Keratinocyte (primary cell): ENCODE measurements around the gene TPGS1. TPM values are rescaled to one million over a fixed set of nuclear protein-coding genes. Genes with fewer than 3 reads are reported as not detected.
A peak's percentile ranks its signal among the peaks of the same experiment; 100 is the strongest.

Source experiments
- DNase-seq: peaks from one replicate; pipeline ENCODE4 v3.0.0-alpha.2; 2011; ENCODE audit warnings: low read depth, missing footprints, low spot score
- FAIRE-seq: peaks from 2 replicates; lab custom pipeline; 2011; peaks lifted over from hg19 to GRCh38; lab: Jason Lieb, UNC
- H2AFZ ChIP-seq: 2 replicates; pipeline ENCODE4 v1.6.0; 2012; ENCODE audit warnings: low read length, control low read depth, inconsistent platforms; ENCODE audit not compliant: control insufficient read depth
- H3K27ac ChIP-seq: 2 replicates; pipeline ENCODE4 v1.5.1; 2011; ENCODE audit warnings: low read length; ENCODE audit not compliant: control insufficient read depth, insufficient read depth
- H3K27me3 ChIP-seq: 3 replicates; pipeline ENCODE4 v1.6.0; 2011; ENCODE audit warnings: low read length; ENCODE audit not compliant: control insufficient read depth, insufficient read depth; ENCODE audit errors: extremely low read depth
- H3K36me3 ChIP-seq, 2 experiments: 2 replicates in 1 of 2; 3 replicates in 1 of 2; pipeline ENCODE4 v1.5.1; 2011; ENCODE audit warnings: low read length in 2 of 2, mild to moderate bottlenecking in 1 of 2; ENCODE audit not compliant: control insufficient read depth in 2 of 2, insufficient read depth in 2 of 2; ENCODE audit errors: extremely low read depth in 1 of 2
- H3K4me1 ChIP-seq: 3 replicates; pipeline ENCODE4 v1.5.1; 2011; ENCODE audit warnings: low read length; ENCODE audit not compliant: control insufficient read depth, insufficient read depth; ENCODE audit errors: extremely low read depth
- H3K4me2 ChIP-seq: 3 replicates; pipeline ENCODE4 v1.6.0; 2011; ENCODE audit warnings: low read depth, low read length; ENCODE audit not compliant: control insufficient read depth, insufficient read depth; ENCODE audit errors: extremely low read depth
- H3K4me3 ChIP-seq, 3 experiments: fragments of 200-600 bp in 1 of 3; sonication (generic) in 1 of 3; 2 replicates in 2 of 3; 3 replicates in 1 of 3; pipeline ENCODE4 v1.5.1; 2011 to 2016; ENCODE audit warnings: low read length in 3 of 3, mild to moderate bottlenecking in 3 of 3, control low read depth in 2 of 3, inconsistent platforms in 1 of 3, low read depth in 1 of 3, mixed read lengths in 1 of 3, mixed run types in 1 of 3, moderate library complexity in 1 of 3; ENCODE audit not compliant: control insufficient read depth in 2 of 3, insufficient read depth in 2 of 3; ENCODE audit errors: extremely low read depth in 1 of 3
- H3K79me2 ChIP-seq: 2 replicates; pipeline ENCODE4 v1.6.0; 2012; ENCODE audit warnings: low read length; ENCODE audit not compliant: control insufficient read depth, insufficient read depth
- H3K9ac ChIP-seq: 3 replicates; pipeline ENCODE4 v1.6.0; 2011; ENCODE audit warnings: low read length; ENCODE audit not compliant: control insufficient read depth, insufficient read depth; ENCODE audit errors: extremely low read depth
- H3K9me1 ChIP-seq: 3 replicates; pipeline ENCODE4 v1.6.0; 2011; ENCODE audit warnings: low read length; ENCODE audit not compliant: control insufficient read depth, insufficient read depth; ENCODE audit errors: extremely low read depth
- H3K9me3 ChIP-seq: 2 replicates; pipeline ENCODE4 v1.5.1; 2012; ENCODE audit warnings: low read depth, low read length; ENCODE audit not compliant: control insufficient read depth
- H4K20me1 ChIP-seq: 3 replicates; pipeline ENCODE4 v1.6.0; 2011; ENCODE audit warnings: low read length; ENCODE audit not compliant: control insufficient read depth, insufficient read depth; ENCODE audit errors: extremely low read depth
- EZH2 ChIP-seq: IDR thresholded peaks from one replicate; pipeline ENCODE4 v1.6.1; 2012; ENCODE audit warnings: inconsistent platforms, mild to moderate bottlenecking, low read length, moderate library complexity
- dilution Hi-C: fragments of 300-500 bp; cut with MboI; formaldehyde crosslinking; loops from one replicate; pipeline ENCODE4 v1.7.0; 2020; ENCODE audit warnings: low sequenced_read_pairs; ENCODE audit not compliant: extremely low pct_ligation_motif_present
- polyA plus RNA-seq, 5 experiments: library from polyadenylated mRNA; depleted of rRNA in 3 of 5; stranded (reverse) in 3 of 5; stranded (forward) in 1 of 5; unstranded in 1 of 5; fragments of >200 nt; gene quantifications; 1 replicate in 1 of 5; 2 replicates in 3 of 5; 3 replicates in 1 of 5; pipeline versions ENCODE4 v1.2.1 to v1.2.3, GENCODE V29; 2011 to 2012; ENCODE audit warnings: missing spikeins in 2 of 5, low read depth in 1 of 5, low replicate concordance in 1 of 5
- TF ChIP-seq, protein P1 (sequence below), 3 experiments: IDR thresholded peaks in 1 of 3; conservative IDR thresholded peaks in 1 of 3; optimal IDR thresholded peaks in 1 of 3; 2 replicates in 2 of 3; 3 replicates in 1 of 3; pipeline versions ENCODE3 to v1.5.1; 2011; ENCODE audit warnings: low read length in 3 of 3, mild to moderate bottlenecking in 3 of 3, moderate library complexity in 2 of 3, control low read depth in 1 of 3, inconsistent platforms in 1 of 3; ENCODE audit not compliant: insufficient read depth in 2 of 3; ENCODE audit errors: extremely low read depth in 1 of 3

TPGS1 gene
- polyA plus RNA-seq, 1 donor (not counting 4 experiments of a cell fraction or from before 2014, with no cell fraction given): 1.4 TPM

DNA sequence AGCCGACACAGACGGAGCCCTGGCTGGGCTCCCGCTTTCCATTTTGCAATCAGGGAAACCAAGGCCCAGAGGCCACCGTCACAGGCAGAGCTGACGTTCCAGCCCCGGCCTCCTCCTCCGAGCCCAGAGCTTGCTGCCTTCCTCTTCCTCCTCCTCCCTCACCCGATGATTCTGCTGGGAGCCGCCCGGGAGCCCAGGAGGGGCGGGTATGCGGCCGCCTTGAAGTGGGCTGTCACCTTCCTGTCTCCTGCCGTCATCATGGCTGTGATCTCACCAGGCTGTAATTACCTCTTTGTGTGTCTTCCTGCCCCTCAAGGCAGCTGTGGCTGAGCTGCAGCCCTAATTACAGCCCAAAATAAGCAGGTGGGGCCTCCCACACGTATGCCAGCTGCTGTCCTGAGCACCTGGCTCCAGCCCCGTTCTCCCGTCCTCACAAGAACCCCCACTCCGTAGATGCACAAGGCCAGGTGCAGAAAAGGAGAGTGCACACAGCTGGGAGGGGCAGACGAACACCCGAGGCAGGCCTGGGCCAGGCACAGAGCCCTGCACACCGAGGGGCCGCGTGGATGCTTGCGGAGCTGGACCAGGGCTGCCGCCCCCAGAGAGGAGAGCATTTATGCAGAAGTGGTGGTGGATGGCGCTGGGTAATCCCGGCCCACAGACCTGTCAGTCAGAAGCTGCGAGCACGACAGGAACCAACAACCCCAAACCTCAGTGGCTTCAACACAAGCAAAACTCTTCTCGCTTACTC lies 4.0 kb downstream of the TPGS1 start:
- peak overlapping the region; percentile 93 for H3K4me2 ChIP-seq
- H3K4me3 ChIP-seq: peak overlapping the region; percentile 4 to 63 (median 53)
- DNase-seq (peak; percentile 88), FAIRE-seq (no peak)
- H3K79me2 ChIP-seq: peaks cover 16% of the 10 kb centered on the region
- H2AFZ ChIP-seq: peak overlapping the region; percentile 70
- no peaks in the 10 kb centered on the region for H4K20me1 ChIP-seq
- TF ChIP-seq, protein P1, sequence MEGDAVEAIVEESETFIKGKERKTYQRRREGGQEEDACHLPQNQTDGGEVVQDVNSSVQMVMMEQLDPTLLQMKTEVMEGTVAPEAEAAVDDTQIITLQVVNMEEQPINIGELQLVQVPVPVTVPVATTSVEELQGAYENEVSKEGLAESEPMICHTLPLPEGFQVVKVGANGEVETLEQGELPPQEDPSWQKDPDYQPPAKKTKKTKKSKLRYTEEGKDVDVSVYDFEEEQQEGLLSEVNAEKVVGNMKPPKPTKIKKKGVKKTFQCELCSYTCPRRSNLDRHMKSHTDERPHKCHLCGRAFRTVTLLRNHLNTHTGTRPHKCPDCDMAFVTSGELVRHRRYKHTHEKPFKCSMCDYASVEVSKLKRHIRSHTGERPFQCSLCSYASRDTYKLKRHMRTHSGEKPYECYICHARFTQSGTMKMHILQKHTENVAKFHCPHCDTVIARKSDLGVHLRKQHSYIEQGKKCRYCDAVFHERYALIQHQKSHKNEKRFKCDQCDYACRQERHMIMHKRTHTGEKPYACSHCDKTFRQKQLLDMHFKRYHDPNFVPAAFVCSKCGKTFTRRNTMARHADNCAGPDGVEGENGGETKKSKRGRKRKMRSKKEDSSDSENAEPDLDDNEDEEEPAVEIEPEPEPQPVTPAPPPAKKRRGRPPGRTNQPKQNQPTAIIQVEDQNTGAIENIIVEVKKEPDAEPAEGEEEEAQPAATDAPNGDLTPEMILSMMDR (optimal IDR thresholded peaks at IDR 0.05 in 1 of 3, IDR thresholded peaks at IDR 0.05 in 1 of 3, conservative IDR thresholded peaks at IDR 0.05 in 1 of 3; ENCODE audit: extremely low read depth in 1 of 3, insufficient read depth in 2 of 3, low read length in 3 of 3): no peak
- TF ChIP-seq EZH2: no peak
- peaks cover 2% of the 10 kb centered on the region for H3K9me1 ChIP-seq
- no peaks in the 10 kb centered on the region for H3K27me3 ChIP-seq
- dilution Hi-C loops: no loop called here
- H3K4me1 ChIP-seq: peaks cover 24% of the 10 kb centered on the region
- peaks cover 2 to 4% of the 10 kb centered on the region in 2 experiments for H3K36me3 ChIP-seq
- H3K27ac ChIP-seq: peak overlapping the region; percentile 82
- peak overlapping the region; percentile 77 for H3K9ac ChIP-seq
- H3K9me3 ChIP-seq: no peaks in the 10 kb centered on the region

DNA sequence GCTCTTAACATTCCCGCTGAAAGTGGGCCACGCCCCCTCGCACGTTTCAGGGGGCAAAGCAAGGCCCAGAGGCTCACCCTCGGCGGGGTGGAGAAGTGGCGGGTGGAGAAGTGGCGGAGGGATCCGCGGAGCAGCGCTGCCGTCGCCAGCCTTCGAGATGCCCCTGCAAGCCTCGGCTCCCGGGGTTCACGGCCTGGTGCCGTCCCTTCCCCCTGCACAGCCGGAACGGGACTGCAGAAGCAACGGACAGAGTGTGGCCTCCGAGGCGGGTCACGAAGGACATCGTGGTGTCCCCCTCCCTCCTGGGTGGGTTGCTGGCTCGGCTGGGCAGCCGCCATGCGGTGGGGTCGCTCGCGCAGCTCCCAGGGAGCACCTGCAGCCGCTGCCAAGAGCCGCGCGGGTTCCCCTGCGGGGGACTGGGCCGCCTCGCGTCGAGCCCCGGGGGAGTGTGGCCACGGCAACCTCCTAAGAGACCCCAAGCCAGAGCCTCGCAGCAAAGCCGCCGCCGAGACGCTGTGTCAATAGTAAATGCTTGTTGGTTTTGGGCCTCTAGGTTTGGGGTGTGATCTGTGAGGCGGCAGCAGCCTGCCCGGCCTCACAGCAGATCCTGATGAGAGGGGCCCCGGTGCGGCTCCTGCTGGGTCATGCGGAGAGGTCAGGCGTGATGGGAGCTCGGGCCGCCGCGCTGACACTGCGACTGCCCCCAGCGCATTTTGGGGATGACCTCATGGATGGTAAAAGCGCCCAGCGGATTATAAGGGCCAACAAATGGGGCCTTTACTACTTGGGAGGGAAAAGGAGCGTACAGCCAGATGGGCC lies 5.5 kb downstream of the TPGS1 start:
- H3K4me2 ChIP-seq: no peak overlapping the region
- H2AFZ ChIP-seq: no peak overlapping the region
- H3K4me1 ChIP-seq: peaks cover 21% of the 10 kb centered on the region
- TF ChIP-seq EZH2: no peak
- TF ChIP-seq, protein P1 (optimal IDR thresholded peaks at IDR 0.05 in 1 of 3, IDR thresholded peaks at IDR 0.05 in 1 of 3, conservative IDR thresholded peaks at IDR 0.05 in 1 of 3; ENCODE audit: extremely low read depth in 1 of 3, insufficient read depth in 2 of 3, low read length in 3 of 3): no peak
- peaks cover 16% of the 10 kb centered on the region for H3K79me2 ChIP-seq
- no peaks in the 10 kb centered on the region for H4K20me1 ChIP-seq
- no peak for DNase-seq
- dilution Hi-C loops: no loop called here
- peaks cover 2% of the 10 kb centered on the region for H3K9me1 ChIP-seq
- H3K9me3 ChIP-seq: no peaks in the 10 kb centered on the region
- H3K4me3 ChIP-seq: no peak overlapping the region
- H3K36me3 ChIP-seq: peaks cover 2 to 4% of the 10 kb centered on the region in 2 experiments
- no peak overlapping the region for H3K9ac ChIP-seq
- FAIRE-seq: no peak
- H3K27ac ChIP-seq: no peak overlapping the region
- H3K27me3 ChIP-seq: no peaks in the 10 kb centered on the region
